Nephron progenitor cell (in vitro differentiated cells): Measurements from ENCODE around the gene FAM229B.

Source experiments
- DNase-seq: peaks from one replicate; pipeline ENCODE4 v3.0.0; 2021
- H3K27ac Mint-ChIP-seq: 2 replicates; pipeline ENCODE4 v1.8.0; 2021; ENCODE audit warnings: mild to moderate bottlenecking, moderate library complexity, mixed read lengths
- H3K27me3 Mint-ChIP-seq: 2 replicates; pipeline ENCODE4 v1.8.0; 2021; ENCODE audit warnings: mild to moderate bottlenecking, low read depth, mixed read lengths; ENCODE audit not compliant: poor library complexity
- H3K36me3 Mint-ChIP-seq: 2 replicates; pipeline ENCODE4 v1.8.0; 2021; ENCODE audit warnings: low read depth, mixed read lengths
- H3K4me1 Mint-ChIP-seq: 2 replicates; pipeline ENCODE4 v1.8.0; 2021; ENCODE audit warnings: mixed read lengths
- H3K4me3 Mint-ChIP-seq: 2 replicates; pipeline ENCODE4 v1.8.0; 2021; ENCODE audit warnings: mild to moderate bottlenecking, moderate library complexity, mixed read lengths
- H3K9me3 Mint-ChIP-seq: 2 replicates; pipeline ENCODE4 v1.8.0; 2021; ENCODE audit warnings: mild to moderate bottlenecking, moderate library complexity, mixed read lengths
- CTCF ChIP-seq: fragments of 200-600 bp; sonication (generic); IDR thresholded peaks from 2 replicates; pipeline ENCODE4 v1.5.0; 2021; ENCODE audit warnings: antibody characterized with exemption

FAM229B gene

GRCh38 chr6:112149236-112149635, 61.8 kb downstream of the FAM229B start:
- Mint-ChIP-seq H3K9me3 (no peaks in the 10 kb centered on the region), H3K4me3 (no peak overlapping the region), H3K27me3 (peaks cover 5% of the 10 kb centered on the region), H3K4me1 (peaks cover 16% of the 10 kb centered on the region), H3K27ac (peak overlapping the region; percentile 55), H3K36me3 (peaks cover 4% of the 10 kb centered on the region)
- no peak for DNase-seq
- TF ChIP-seq CTCF = no peak

- Mint-ChIP-seq H3K4me1 (peaks cover 21% of the 10 kb centered on the region), H3K27me3 (peaks cover 5% of the 10 kb centered on the region), H3K9me3 (no peaks in the 10 kb centered on the region), H3K27ac (peak overlapping the region; percentile 55), H3K36me3 (peaks cover 4% of the 10 kb centered on the region), H3K4me3 (no peak overlapping the region)
- TF ChIP-seq CTCF = no peak
- no peak for DNase-seq
These were observed 62.4 kb downstream of the FAM229B start for GRCh38 chr6:112149719-112150263.

- Mint-ChIP-seq H3K27me3 (peaks cover 5% of the 10 kb centered on the region), H3K4me1 (peaks cover 22% of the 10 kb centered on the region), H3K9me3 (no peaks in the 10 kb centered on the region), H3K27ac (no peak overlapping the region), H3K4me3 (no peak overlapping the region), H3K36me3 (peaks cover 4% of the 10 kb centered on the region)
- no peak for DNase-seq
- no peak for TF ChIP-seq CTCF
These were observed 63.0 kb downstream of the FAM229B start for GRCh38 chr6:112150363-112150762.
